ENCODE measurements around the gene SMIM29. TPM values are rescaled to one million over a fixed set of nuclear protein-coding genes. Genes with fewer than 3 reads are reported as not detected.

Gene SMIM29
- total RNA-seq, 1 experiment from 2014 or later, result 25.1 TPM

- peaks cover 20% of the 10 kb centered on the region; the same call in 1 of the 2 replicates for H4K20me1 ChIP-seq (ENCODE audit: insufficient read depth)
- peak overlapping the region; percentile 93 for H3K9ac ChIP-seq (ENCODE audit: low read length)
- peaks cover 70% of the 10 kb centered on the region for H3K79me2 ChIP-seq (ENCODE audit: insufficient read depth, low read length)
- ChIA-PET CTCF (interaction anchor here (1.0 kb wide), 1 partner anchor 46 kb away, joined by 3 read pairs; no protein-coding TSS in a partner anchor), RAD21 (ENCODE audit: low non-redundant PET in 1 of 2, low total read pairs in 2 of 2, uncharacterized antibody in 2 of 2, unreplicated experiment in 2 of 2) (no interaction called here), POLR2A (interaction anchor here (0.5 to 3.8 kb wide), 6 partner anchors 8 to 1025 kb away, joined by 3 to 13 read pairs (median 8); no protein-coding TSS in a partner anchor)
- peaks cover 69 to 81% of the 10 kb centered on the region in 2 experiments for H3K4me1 ChIP-seq (ENCODE audit: control insufficient read depth in 1 of 2, insufficient read depth in 2 of 2, low read length in 2 of 2)
- no peaks in the 10 kb centered on the region for H3K9me3 ChIP-seq (ENCODE audit: control insufficient read depth in 1 of 2, insufficient read depth in 1 of 2, low read depth in 1 of 2, low read length in 2 of 2)
- peak overlapping the region; percentile 87 for H3K4me2 ChIP-seq (ENCODE audit: low read length)
- intact Hi-C loops (cut with micrococcal nuclease), result no loop called here
- no peaks in the 10 kb centered on the region for H3K9me2 ChIP-seq (ENCODE audit: insufficient read depth)
- H3K4me3 ChIP-seq (replicated peaks in 1 of 2; ENCODE audit: low read depth in 1 of 2, low read length in 2 of 2), result peak overlapping the region; percentile 69 to 93
- H3K27ac ChIP-seq (ENCODE audit: low read depth, low read length), result peak overlapping the region; percentile 95
- no peaks in the 10 kb centered on the region for H3K27me3 ChIP-seq (ENCODE audit: insufficient read depth, low read length)
- no peak overlapping the region for H2AFZ ChIP-seq (ENCODE audit: low read depth, low read length, poor library complexity, severe bottlenecking)
- DNase-seq (ENCODE audit: low read depth, low spot score) (no peak), ATAC-seq (no peak)
- H3K36me3 ChIP-seq (ENCODE audit: control insufficient read depth in 1 of 2, insufficient read depth in 2 of 2, low read length in 2 of 2), result peaks cover 13 to 57% of the 10 kb centered on the region in 2 experiments; a peak in 2 of 4 replicates
- peak; percentile 71 for TF ChIP-seq POLR2AphosphoS5 (IDR thresholded peaks at IDR 0.05; ENCODE audit: low read depth, low read length)
- no peak for TF ChIP-seq ZNF274 (IDR thresholded peaks at IDR 0.05; ENCODE audit: low read depth, low read length)
- no TSS peak for BruUV-seq (replicated peaks)
Observed at GRCh38 chr6:34241351-34242215, 7.2 kb downstream of the SMIM29 start.

- intact Hi-C loops (cut with micrococcal nuclease), result no loop called here
- H3K4me1 ChIP-seq (ENCODE audit: control insufficient read depth in 1 of 2, insufficient read depth in 2 of 2, low read length in 2 of 2), result peaks cover 62 to 81% of the 10 kb centered on the region in 2 experiments
- peaks cover 20% of the 10 kb centered on the region; the same call in 1 of the 2 replicates for H4K20me1 ChIP-seq (ENCODE audit: insufficient read depth)
- ChIA-PET CTCF (no interaction called here), POLR2A (interaction anchor here (1.0 to 1.4 kb wide), 5 partner anchors 8 to 327 kb away, joined by 3 to 6 read pairs (median 3); partner anchors contain the start of gene SMIM29), RAD21 (ENCODE audit: low non-redundant PET in 1 of 2, low total read pairs in 2 of 2, uncharacterized antibody in 2 of 2, unreplicated experiment in 2 of 2) (no interaction called here)
- H3K9me3 ChIP-seq (ENCODE audit: control insufficient read depth in 1 of 2, insufficient read depth in 1 of 2, low read depth in 1 of 2, low read length in 2 of 2), result no peaks in the 10 kb centered on the region
- TF ChIP-seq SP1 (IDR thresholded peaks at IDR 0.05; ENCODE audit: low read depth) (no peak), ZNF274 (IDR thresholded peaks at IDR 0.05; ENCODE audit: low read depth, low read length) (no peak), CBX3 (IDR thresholded peaks at IDR 0.05; ENCODE audit: low read depth) (no peak), CEBPB (IDR thresholded peaks at IDR 0.05; ENCODE audit: low read depth) (no peak)
- peak overlapping the region; percentile 69 to 93 for H3K4me3 ChIP-seq (replicated peaks in 1 of 2; ENCODE audit: low read depth in 1 of 2, low read length in 2 of 2)
- peak overlapping the region; percentile 93 for H3K9ac ChIP-seq (ENCODE audit: low read length)
- H3K27me3 ChIP-seq (ENCODE audit: insufficient read depth, low read length), result no peaks in the 10 kb centered on the region
- peak overlapping the region; percentile 87 for H3K4me2 ChIP-seq (ENCODE audit: low read length)
- H3K27ac ChIP-seq (ENCODE audit: low read depth, low read length), result peak overlapping the region; percentile 95
- H2AFZ ChIP-seq (ENCODE audit: low read depth, low read length, poor library complexity, severe bottlenecking), result no peak overlapping the region
- H3K9me2 ChIP-seq (ENCODE audit: insufficient read depth), result no peaks in the 10 kb centered on the region
- peaks cover 75% of the 10 kb centered on the region for H3K79me2 ChIP-seq (ENCODE audit: insufficient read depth, low read length)
- DNase-seq (ENCODE audit: low read depth, low spot score) (no peak), ATAC-seq (no peak)
- BruUV-seq (replicated peaks), result no TSS peak
- peaks cover 13 to 54% of the 10 kb centered on the region in 2 experiments; a peak in 2 of 4 replicates for H3K36me3 ChIP-seq (ENCODE audit: control insufficient read depth in 1 of 2, insufficient read depth in 2 of 2, low read length in 2 of 2)
Observed at GRCh38 chr6:34240329-34241248, 8.2 kb downstream of the SMIM29 start.
